ENCODE data around the gene HSPB8.

HSPB8 gene

DNA sequence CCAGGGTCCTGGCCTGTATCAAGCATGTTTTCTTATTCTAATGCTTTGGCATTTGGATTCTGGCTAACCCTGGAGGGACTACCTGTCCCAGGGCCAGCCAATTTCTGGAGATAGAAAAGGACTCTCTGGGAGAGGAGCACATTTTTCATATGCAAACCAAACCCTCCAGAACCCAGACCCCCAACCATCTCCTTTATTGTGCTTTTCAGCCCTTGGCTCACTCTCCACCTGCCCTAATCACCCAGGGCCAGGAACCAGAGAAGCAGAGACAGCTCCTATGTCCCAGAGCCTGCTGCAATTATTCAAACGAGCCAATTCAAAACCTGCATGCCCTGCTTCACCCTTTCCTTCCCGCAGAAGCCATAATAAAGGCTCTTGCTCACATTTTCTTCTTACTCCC lies 23.8 kb downstream of the HSPB8 start:
- TF ChIP-seq, protein P1, sequence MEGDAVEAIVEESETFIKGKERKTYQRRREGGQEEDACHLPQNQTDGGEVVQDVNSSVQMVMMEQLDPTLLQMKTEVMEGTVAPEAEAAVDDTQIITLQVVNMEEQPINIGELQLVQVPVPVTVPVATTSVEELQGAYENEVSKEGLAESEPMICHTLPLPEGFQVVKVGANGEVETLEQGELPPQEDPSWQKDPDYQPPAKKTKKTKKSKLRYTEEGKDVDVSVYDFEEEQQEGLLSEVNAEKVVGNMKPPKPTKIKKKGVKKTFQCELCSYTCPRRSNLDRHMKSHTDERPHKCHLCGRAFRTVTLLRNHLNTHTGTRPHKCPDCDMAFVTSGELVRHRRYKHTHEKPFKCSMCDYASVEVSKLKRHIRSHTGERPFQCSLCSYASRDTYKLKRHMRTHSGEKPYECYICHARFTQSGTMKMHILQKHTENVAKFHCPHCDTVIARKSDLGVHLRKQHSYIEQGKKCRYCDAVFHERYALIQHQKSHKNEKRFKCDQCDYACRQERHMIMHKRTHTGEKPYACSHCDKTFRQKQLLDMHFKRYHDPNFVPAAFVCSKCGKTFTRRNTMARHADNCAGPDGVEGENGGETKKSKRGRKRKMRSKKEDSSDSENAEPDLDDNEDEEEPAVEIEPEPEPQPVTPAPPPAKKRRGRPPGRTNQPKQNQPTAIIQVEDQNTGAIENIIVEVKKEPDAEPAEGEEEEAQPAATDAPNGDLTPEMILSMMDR (IDR thresholded peaks at IDR 0.05; ENCODE audit: borderline replicate concordance, extremely low read depth, low read length, poor library complexity, severe bottlenecking), result no peak
- TF ChIP-seq EZH2 (IDR thresholded peaks at IDR 0.05; ENCODE audit: borderline replicate concordance, low read depth, low read length, severe bottlenecking), result no peak
- H3K27ac ChIP-seq (ENCODE audit: low read length), result no peak overlapping the region
- ATAC-seq (ENCODE audit: insufficient read depth, low read depth), result no peak
- H3K9ac ChIP-seq (ENCODE audit: low read depth, low read length), result no peak overlapping the region
- no peak overlapping the region for H3K4me2 ChIP-seq (ENCODE audit: insufficient read depth, low read length)
- no peaks in the 10 kb centered on the region for H4K20me1 ChIP-seq (ENCODE audit: insufficient read depth, low read length)
- no peaks in the 10 kb centered on the region for H3K79me2 ChIP-seq (ENCODE audit: insufficient read depth, low read length)
- DNase-seq, result no peak
- no peaks in the 10 kb centered on the region for H3K9me3 ChIP-seq (ENCODE audit: insufficient read depth, low read length, severe bottlenecking)
- H3K36me3 ChIP-seq (ENCODE audit: insufficient read depth, low read length), result no peaks in the 10 kb centered on the region
- no peak overlapping the region for H2AFZ ChIP-seq (ENCODE audit: low read depth, low read length)
- no peak overlapping the region for H3K4me3 ChIP-seq (ENCODE audit: low read depth in 1 of 2, low read length in 2 of 2)
- H3K27me3 ChIP-seq (ENCODE audit: insufficient read depth, low read length, poor library complexity), result no peaks in the 10 kb centered on the region
- no peaks in the 10 kb centered on the region for H3K4me1 ChIP-seq (ENCODE audit: insufficient read depth, low read length)

DNA sequence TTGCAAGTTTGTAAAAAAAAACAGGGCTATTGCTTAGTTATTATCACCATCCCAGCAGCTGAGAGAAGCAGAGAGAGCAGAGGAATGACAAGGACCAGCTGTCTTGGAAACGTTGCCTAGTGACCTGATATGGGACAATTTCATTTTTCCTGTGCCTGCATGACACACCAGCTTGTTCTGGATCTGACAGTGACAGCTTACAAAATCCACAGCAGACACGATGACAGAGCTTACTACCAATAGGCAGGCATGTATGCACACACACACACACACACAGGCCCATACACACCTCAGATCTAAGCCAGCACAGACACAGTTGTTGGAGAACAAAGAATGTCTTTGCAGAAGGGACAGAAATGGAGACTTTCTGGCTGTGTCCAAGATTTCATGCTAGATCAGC lies 25.4 kb downstream of the HSPB8 start:
- H3K27ac ChIP-seq (ENCODE audit: low read length), result no peak overlapping the region
- ATAC-seq (ENCODE audit: insufficient read depth, low read depth) (no peak), DNase-seq (no peak)
- no peak overlapping the region for H3K9ac ChIP-seq (ENCODE audit: low read depth, low read length)
- H3K27me3 ChIP-seq (ENCODE audit: insufficient read depth, low read length, poor library complexity), result no peaks in the 10 kb centered on the region
- H3K4me3 ChIP-seq (ENCODE audit: low read depth in 1 of 2, low read length in 2 of 2), result no peak overlapping the region
- H3K36me3 ChIP-seq (ENCODE audit: insufficient read depth, low read length), result no peaks in the 10 kb centered on the region
- no peak for TF ChIP-seq EZH2 (IDR thresholded peaks at IDR 0.05; ENCODE audit: borderline replicate concordance, low read depth, low read length, severe bottlenecking)
- TF ChIP-seq, protein P1 (IDR thresholded peaks at IDR 0.05; ENCODE audit: borderline replicate concordance, extremely low read depth, low read length, poor library complexity, severe bottlenecking), result no peak
- no peak overlapping the region for H3K4me2 ChIP-seq (ENCODE audit: insufficient read depth, low read length)
- no peaks in the 10 kb centered on the region for H4K20me1 ChIP-seq (ENCODE audit: insufficient read depth, low read length)
- H3K4me1 ChIP-seq (ENCODE audit: insufficient read depth, low read length), result no peaks in the 10 kb centered on the region
- H3K79me2 ChIP-seq (ENCODE audit: insufficient read depth, low read length), result no peaks in the 10 kb centered on the region
- no peaks in the 10 kb centered on the region for H3K9me3 ChIP-seq (ENCODE audit: insufficient read depth, low read length, severe bottlenecking)
- no peak overlapping the region for H2AFZ ChIP-seq (ENCODE audit: low read depth, low read length)

DNA sequence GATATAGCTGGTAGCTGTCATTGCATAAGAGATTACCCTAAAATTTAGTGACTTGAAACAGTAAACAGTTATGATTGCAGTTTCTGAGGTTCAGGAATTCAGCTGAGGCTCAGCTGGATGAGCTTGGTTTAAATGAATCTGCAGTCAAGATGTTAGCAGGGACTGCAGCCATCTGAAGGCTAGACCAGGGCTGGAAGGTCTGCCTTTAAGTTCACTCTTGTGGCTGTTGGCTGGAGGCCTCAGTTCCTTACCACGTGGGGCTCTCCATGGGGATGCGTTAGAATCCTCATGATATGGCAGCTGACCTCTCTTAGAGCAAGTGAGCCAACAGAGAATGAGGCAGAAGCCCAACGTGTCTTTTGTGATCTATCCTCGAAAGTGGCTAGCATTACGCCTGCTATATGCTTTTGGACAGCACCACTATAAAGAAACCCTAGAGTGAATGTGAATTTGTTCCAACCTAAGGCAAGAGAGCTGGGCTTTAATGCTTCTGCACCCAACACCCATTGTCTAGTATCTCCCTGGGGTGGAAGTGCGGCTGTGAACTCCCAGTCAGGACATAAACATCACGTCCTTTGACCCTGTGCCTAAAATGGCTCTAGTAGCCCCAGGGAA lies 26.0 kb downstream of the HSPB8 start:
- no peak for TF ChIP-seq EZH2 (IDR thresholded peaks at IDR 0.05; ENCODE audit: borderline replicate concordance, low read depth, low read length, severe bottlenecking)
- TF ChIP-seq, protein P1 (IDR thresholded peaks at IDR 0.05; ENCODE audit: borderline replicate concordance, extremely low read depth, low read length, poor library complexity, severe bottlenecking), result no peak

More for the DNA sequence above, 26.0 kb downstream of the HSPB8 start:
- Histone ChIP-seq H3K9me3 (ENCODE audit: insufficient read depth, low read length, severe bottlenecking) (no peaks in the 10 kb centered on the region), H3K79me2 (ENCODE audit: insufficient read depth, low read length) (no peaks in the 10 kb centered on the region), H3K27ac (ENCODE audit: low read length) (no peak overlapping the region), H3K9ac (ENCODE audit: low read depth, low read length) (no peak overlapping the region), H3K4me3 (ENCODE audit: low read depth in 1 of 2, low read length in 2 of 2) (no peak overlapping the region), H3K27me3 (ENCODE audit: insufficient read depth, low read length, poor library complexity) (no peaks in the 10 kb centered on the region), H3K4me2 (ENCODE audit: insufficient read depth, low read length) (no peak overlapping the region), H4K20me1 (ENCODE audit: insufficient read depth, low read length) (no peaks in the 10 kb centered on the region), H3K36me3 (ENCODE audit: insufficient read depth, low read length) (no peaks in the 10 kb centered on the region), H3K4me1 (ENCODE audit: insufficient read depth, low read length) (no peaks in the 10 kb centered on the region), H2AFZ (ENCODE audit: low read depth, low read length) (no peak overlapping the region)
- DNase-seq, result no peak
- ATAC-seq (ENCODE audit: insufficient read depth, low read depth), result no peak

Measured in DND-41 (cell line).